ENCODE results near the gene BIRC5. TPM values are rescaled to one million over a fixed set of nuclear protein-coding genes. Genes with fewer than 3 reads are reported as not detected.
A peak's percentile ranks its signal among the peaks of the same experiment; 100 is the strongest.

BIRC5 gene
- total RNA-seq, 1 experiment from 2014 or later: 119 TPM

DNA sequence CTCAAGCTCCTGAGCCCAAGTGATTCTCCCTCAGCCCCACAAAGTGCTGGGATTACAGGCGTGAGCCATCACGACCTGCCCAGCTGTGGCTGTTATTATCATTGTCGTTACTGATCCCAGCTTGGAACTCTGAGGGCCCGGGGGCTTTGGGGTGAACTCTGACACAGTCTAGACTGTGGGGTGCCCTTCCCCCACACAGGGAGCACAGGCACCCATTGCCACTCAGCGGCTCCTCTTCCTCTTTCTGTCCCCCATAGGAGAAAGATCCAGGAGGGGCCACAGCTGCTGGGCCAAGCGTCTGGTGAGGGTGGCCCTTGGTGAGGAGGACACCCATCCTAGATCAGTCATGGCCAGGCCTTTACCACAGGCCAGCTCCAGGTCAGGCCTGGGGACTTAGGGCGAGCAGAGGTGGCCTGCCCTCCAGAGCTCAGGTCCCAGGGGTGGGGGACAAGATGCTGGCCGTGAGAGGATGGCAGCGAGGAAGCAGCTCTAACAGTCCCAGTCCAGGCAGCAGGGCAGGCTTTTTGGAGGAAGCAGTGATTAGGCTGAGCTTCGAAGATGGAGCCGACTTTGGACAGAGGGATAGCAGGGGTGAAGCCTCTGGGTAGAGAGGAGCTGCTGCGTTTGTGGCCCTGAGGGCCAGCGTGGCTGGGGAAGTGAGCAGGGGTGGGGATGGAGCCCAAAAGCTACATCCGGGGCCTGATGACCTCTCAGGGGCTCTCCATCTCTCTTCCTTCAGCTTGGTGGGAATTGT, 42.1 kb downstream of the BIRC5 start:
- Histone ChIP-seq H3K27me3 (ENCODE audit: control insufficient read depth, insufficient read depth, low read length) (no peaks in the 10 kb centered on the region), H3K9me3 (ENCODE audit: control insufficient read depth, insufficient read depth, low read depth, low read length) (no peaks in the 10 kb centered on the region), H3K27ac (ENCODE audit: low read length) (peak overlapping the region; percentile 48), H3K4me1 (ENCODE audit: control insufficient read depth, insufficient read depth, low read length) (peaks cover 38% of the 10 kb centered on the region), H3K36me3 (ENCODE audit: control insufficient read depth, insufficient read depth, low read length) (no peaks in the 10 kb centered on the region), H3K4me3 (ENCODE audit: low read depth in 2 of 2, low read length in 2 of 2) (no peak overlapping the region)
- CTCF ChIA-PET: interaction anchor here (0.7 kb wide), 1 partner anchor 162 kb away, joined by 3 read pairs; no protein-coding TSS in a partner anchor
- ATAC-seq (no peak), DNase-seq (ENCODE audit: low read depth, low spot score) (no peak)
- POLR2A ChIA-PET: interaction anchor here (0.7 kb wide), 1 partner anchor 162 kb away, joined by 3 read pairs; no protein-coding TSS in a partner anchor
- no TSS peak for BruUV-seq (replicated peaks)
- in situ Hi-C loops (cut with HindIII; ENCODE audit: low pct_unique_long_range_greater_than_20kb, low sequenced_read_pairs) (no loop called here), intact Hi-C loops (cut with micrococcal nuclease; ENCODE audit: unreplicated experiment) (no loop called here)
- TF ChIP-seq, protein P1, sequence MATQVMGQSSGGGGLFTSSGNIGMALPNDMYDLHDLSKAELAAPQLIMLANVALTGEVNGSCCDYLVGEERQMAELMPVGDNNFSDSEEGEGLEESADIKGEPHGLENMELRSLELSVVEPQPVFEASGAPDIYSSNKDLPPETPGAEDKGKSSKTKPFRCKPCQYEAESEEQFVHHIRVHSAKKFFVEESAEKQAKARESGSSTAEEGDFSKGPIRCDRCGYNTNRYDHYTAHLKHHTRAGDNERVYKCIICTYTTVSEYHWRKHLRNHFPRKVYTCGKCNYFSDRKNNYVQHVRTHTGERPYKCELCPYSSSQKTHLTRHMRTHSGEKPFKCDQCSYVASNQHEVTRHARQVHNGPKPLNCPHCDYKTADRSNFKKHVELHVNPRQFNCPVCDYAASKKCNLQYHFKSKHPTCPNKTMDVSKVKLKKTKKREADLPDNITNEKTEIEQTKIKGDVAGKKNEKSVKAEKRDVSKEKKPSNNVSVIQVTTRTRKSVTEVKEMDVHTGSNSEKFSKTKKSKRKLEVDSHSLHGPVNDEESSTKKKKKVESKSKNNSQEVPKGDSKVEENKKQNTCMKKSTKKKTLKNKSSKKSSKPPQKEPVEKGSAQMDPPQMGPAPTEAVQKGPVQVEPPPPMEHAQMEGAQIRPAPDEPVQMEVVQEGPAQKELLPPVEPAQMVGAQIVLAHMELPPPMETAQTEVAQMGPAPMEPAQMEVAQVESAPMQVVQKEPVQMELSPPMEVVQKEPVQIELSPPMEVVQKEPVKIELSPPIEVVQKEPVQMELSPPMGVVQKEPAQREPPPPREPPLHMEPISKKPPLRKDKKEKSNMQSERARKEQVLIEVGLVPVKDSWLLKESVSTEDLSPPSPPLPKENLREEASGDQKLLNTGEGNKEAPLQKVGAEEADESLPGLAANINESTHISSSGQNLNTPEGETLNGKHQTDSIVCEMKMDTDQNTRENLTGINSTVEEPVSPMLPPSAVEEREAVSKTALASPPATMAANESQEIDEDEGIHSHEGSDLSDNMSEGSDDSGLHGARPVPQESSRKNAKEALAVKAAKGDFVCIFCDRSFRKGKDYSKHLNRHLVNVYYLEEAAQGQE (IDR thresholded peaks at IDR 0.05; ENCODE audit: insufficient read depth in 1 of 2, low read depth in 2 of 2, low read length in 1 of 2): no peak
- TF ChIP-seq SIN3A (IDR thresholded peaks at IDR 0.05; ENCODE audit: borderline replicate concordance, insufficient read depth, low read depth, low read length) (no peak), POLR2AphosphoS5 (IDR thresholded peaks at IDR 0.05; ENCODE audit: low read depth, low read length) (no peak), TCF7L2 (IDR thresholded peaks at IDR 0.05; ENCODE audit: low read depth, low read length) (no peak)
- TF ChIP-seq, protein P2, sequence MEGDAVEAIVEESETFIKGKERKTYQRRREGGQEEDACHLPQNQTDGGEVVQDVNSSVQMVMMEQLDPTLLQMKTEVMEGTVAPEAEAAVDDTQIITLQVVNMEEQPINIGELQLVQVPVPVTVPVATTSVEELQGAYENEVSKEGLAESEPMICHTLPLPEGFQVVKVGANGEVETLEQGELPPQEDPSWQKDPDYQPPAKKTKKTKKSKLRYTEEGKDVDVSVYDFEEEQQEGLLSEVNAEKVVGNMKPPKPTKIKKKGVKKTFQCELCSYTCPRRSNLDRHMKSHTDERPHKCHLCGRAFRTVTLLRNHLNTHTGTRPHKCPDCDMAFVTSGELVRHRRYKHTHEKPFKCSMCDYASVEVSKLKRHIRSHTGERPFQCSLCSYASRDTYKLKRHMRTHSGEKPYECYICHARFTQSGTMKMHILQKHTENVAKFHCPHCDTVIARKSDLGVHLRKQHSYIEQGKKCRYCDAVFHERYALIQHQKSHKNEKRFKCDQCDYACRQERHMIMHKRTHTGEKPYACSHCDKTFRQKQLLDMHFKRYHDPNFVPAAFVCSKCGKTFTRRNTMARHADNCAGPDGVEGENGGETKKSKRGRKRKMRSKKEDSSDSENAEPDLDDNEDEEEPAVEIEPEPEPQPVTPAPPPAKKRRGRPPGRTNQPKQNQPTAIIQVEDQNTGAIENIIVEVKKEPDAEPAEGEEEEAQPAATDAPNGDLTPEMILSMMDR (IDR thresholded peaks at IDR 0.05): no peak

DNA sequence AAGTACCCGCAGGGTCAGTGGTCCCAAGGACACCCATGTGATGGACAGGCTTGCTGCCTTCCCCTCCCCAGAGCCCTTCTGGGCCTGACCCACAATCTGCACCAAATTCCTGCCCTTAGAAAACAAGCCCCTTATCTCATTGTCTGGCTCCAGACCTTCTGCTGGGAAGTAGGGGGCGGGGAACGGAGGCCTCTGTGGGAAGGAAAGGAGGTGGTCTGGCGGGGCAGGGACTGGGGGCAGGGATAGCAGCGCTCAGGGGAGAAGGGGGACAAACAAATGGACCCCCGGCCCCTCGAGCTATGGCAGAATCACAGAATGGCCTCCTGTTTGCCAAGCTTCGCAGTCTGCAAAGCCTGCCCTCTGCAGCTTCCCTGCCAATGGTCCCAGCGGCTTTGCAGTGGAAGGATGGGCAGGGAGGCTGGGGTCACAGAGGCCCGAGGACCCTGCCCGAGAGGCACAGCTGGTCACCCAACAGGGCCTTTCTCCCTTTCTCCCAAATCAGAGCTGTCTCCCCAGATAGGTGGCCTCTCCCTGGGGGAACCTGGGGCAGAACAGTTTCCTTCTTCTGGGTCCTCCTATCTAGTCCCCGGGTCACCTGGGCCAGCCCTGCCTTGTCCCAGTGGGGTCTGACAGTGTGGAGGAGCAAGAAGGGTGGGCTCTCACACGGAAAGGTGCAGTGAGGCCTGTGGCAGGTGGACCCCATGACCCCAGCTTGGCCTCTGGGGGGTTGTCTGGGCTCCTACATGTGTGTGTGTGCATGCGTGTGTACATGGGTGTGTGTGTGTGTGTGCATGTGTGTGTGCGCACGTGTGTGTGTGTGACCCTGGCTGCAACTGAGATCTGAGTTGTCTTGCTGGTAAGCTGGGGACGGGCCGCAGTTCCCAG, 42.9 kb downstream of the BIRC5 start:
- intact Hi-C loops (cut with micrococcal nuclease; ENCODE audit: unreplicated experiment): no loop called here
- H3K4me1 ChIP-seq (ENCODE audit: control insufficient read depth, insufficient read depth, low read length): peaks cover 31% of the 10 kb centered on the region
- no peak overlapping the region for H3K4me3 ChIP-seq (ENCODE audit: low read depth in 2 of 2, low read length in 2 of 2)
- no peak for DNase-seq (ENCODE audit: low read depth, low spot score)
- H3K36me3 ChIP-seq (ENCODE audit: control insufficient read depth, insufficient read depth, low read length): no peaks in the 10 kb centered on the region
- TF ChIP-seq TCF7L2 (IDR thresholded peaks at IDR 0.05; ENCODE audit: low read depth, low read length) (no peak), SIN3A (IDR thresholded peaks at IDR 0.05; ENCODE audit: borderline replicate concordance, insufficient read depth, low read depth, low read length) (no peak), POLR2AphosphoS5 (IDR thresholded peaks at IDR 0.05; ENCODE audit: low read depth, low read length) (no peak)
- TF ChIP-seq, protein P2 (IDR thresholded peaks at IDR 0.05): no peak
- TF ChIP-seq, protein P1 (IDR thresholded peaks at IDR 0.05; ENCODE audit: insufficient read depth in 1 of 2, low read depth in 2 of 2, low read length in 1 of 2): no peak
- in situ Hi-C loops (cut with HindIII; ENCODE audit: low pct_unique_long_range_greater_than_20kb, low sequenced_read_pairs): no loop called here
- POLR2A ChIA-PET: interaction anchor here (0.7 kb wide), 1 partner anchor 161 kb away, joined by 3 read pairs; no protein-coding TSS in a partner anchor
- no TSS peak for BruUV-seq (replicated peaks)
- peak overlapping the region; percentile 64; the same call in 1 of the 2 replicates for H3K27ac ChIP-seq (ENCODE audit: low read length)
- H3K27me3 ChIP-seq (ENCODE audit: control insufficient read depth, insufficient read depth, low read length): no peaks in the 10 kb centered on the region
- ATAC-seq: no peak
- H3K9me3 ChIP-seq (ENCODE audit: control insufficient read depth, insufficient read depth, low read depth, low read length): no peaks in the 10 kb centered on the region
- CTCF ChIA-PET: interaction anchor here (0.7 kb wide), 1 partner anchor 161 kb away, joined by 3 read pairs; no protein-coding TSS in a partner anchor
